ENCODE data around the gene CST9L.

GRCh38 chr20:23550227-23550626 lies 18.1 kb downstream of the CST9L start:
- no peak for TF ChIP-seq CTCF (conservative IDR thresholded peaks at IDR 0.05 in 1 of 2, IDR thresholded peaks at IDR 0.05 in 1 of 2; ENCODE audit: low read depth in 1 of 2, low read length in 2 of 2)
- no peak for TF ChIP-seq EZH2 (IDR thresholded peaks at IDR 0.05; ENCODE audit: low read length, missing control alignments)
